Measurements from ENCODE around the gene CCR3.

The CCR3 gene

GRCh38 chr3:46221391-46221790 lies 20.9 kb upstream of the CCR3 start:
- FAIRE-seq, result no peak
- no peak for DNase-seq (ENCODE audit: low spot score)

- DNase-seq (ENCODE audit: low spot score), result no peak
- no peak for FAIRE-seq
These were observed 20.3 kb upstream of the CCR3 start for GRCh38 chr3:46221938-46222337.

- FAIRE-seq (no peak), DNase-seq (ENCODE audit: low spot score) (no peak)
These were observed 19.7 kb upstream of the CCR3 start for GRCh38 chr3:46222435-46223161.

- DNase-seq (ENCODE audit: low spot score), result no peak
- no peak for FAIRE-seq
These were observed 13.7 kb upstream of the CCR3 start for GRCh38 chr3:46228260-46229242.

GRCh38 chr3:46231323-46231722 lies 10.9 kb upstream of the CCR3 start:
- DNase-seq (ENCODE audit: low spot score), result no peak
- FAIRE-seq, result no peak

- DNase-seq (ENCODE audit: low spot score), result no peak
These were observed 9.1 kb upstream of the CCR3 start for GRCh38 chr3:46233194-46233593.

GRCh38 chr3:46235425-46235824 lies 6.8 kb upstream of the CCR3 start:
- DNase-seq (ENCODE audit: low spot score), result no peak
- FAIRE-seq, result no peak

More at GRCh38 chr3:46233194-46233593, 9.1 kb upstream of the CCR3 start:
- FAIRE-seq, result no peak

GRCh38 chr3:46236294-46237054 lies 5.8 kb upstream of the CCR3 start:
- DNase-seq (ENCODE audit: low spot score) (no peak), FAIRE-seq (no peak)

GRCh38 chr3:46238386-46238785 lies 3.9 kb upstream of the CCR3 start:
- DNase-seq (ENCODE audit: low spot score), result no peak
- no peak for FAIRE-seq

- FAIRE-seq, result no peak
These were observed 2.8 kb upstream of the CCR3 start for GRCh38 chr3:46239301-46239938.

GRCh38 chr3:46239952-46240351 lies 2.3 kb upstream of the CCR3 start:
- DNase-seq (ENCODE audit: low spot score), result no peak
- FAIRE-seq, result no peak

More at GRCh38 chr3:46239301-46239938, 2.8 kb upstream of the CCR3 start:
- DNase-seq (ENCODE audit: low spot score), result no peak

- FAIRE-seq, result no peak
- DNase-seq (ENCODE audit: low spot score), result no peak
These were observed 1.3 kb downstream of the CCR3 start for GRCh38 chr3:46243560-46243959.

- FAIRE-seq, result no peak
- no peak for DNase-seq (ENCODE audit: low spot score)
These were observed 2.9 kb downstream of the CCR3 start for GRCh38 chr3:46245146-46245545.

GRCh38 chr3:46252980-46253379 lies 10.7 kb downstream of the CCR3 start:
- FAIRE-seq, result no peak
- DNase-seq (ENCODE audit: low spot score), result no peak

GRCh38 chr3:46258525-46258924 lies 16.3 kb downstream of the CCR3 start:
- FAIRE-seq (no peak), DNase-seq (ENCODE audit: low spot score) (no peak)

- no peak for FAIRE-seq
- no peak for DNase-seq (ENCODE audit: low spot score)
These were observed 19.8 kb downstream of the CCR3 start for GRCh38 chr3:46261926-46262594.

GRCh38 chr3:46264002-46264401 lies 21.7 kb downstream of the CCR3 start:
- FAIRE-seq, result no peak
- no peak for DNase-seq (ENCODE audit: low spot score)

GRCh38 chr3:46266598-46266997 lies 24.3 kb downstream of the CCR3 start:
- DNase-seq (ENCODE audit: low spot score) (no peak), FAIRE-seq (no peak)

GRCh38 chr3:46269556-46269955 lies 27.3 kb downstream of the CCR3 start:
- DNase-seq (ENCODE audit: low spot score), result no peak
- FAIRE-seq, result no peak

- FAIRE-seq (no peak), DNase-seq (ENCODE audit: low spot score) (no peak)
These were observed 28.2 kb downstream of the CCR3 start for GRCh38 chr3:46270474-46270873.
